Stimulated activated effector memory CD8-positive, alpha-beta T cell treated with anti-CD3 and anti-CD28 coated beads, Interleukin-12 subunit alpha, Interleukin-12 subunit beta, amount 100 ng/mL, for 72 hours (primary cell): ENCODE results near the gene CAB39.

Experiments
- ATAC-seq: fragments of 150-1000 bp; cut with Tn5 transposase; 2 replicates; pipeline ENCODE4 v1.10.0; 2021
- DNase-seq, 2 donors: peaks; one replicate each; pipeline ENCODE4 v3.0.0; 2021 to 2022; ENCODE audit warnings: low spot score in 2 of 2
- H3K27ac Mint-ChIP-seq: one replicate; pipeline ENCODE4 v1.8.0; 2022; ENCODE audit warnings: mild to moderate bottlenecking, mixed read lengths
- H3K36me3 Mint-ChIP-seq: one replicate; pipeline ENCODE4 v1.8.0; 2022; ENCODE audit warnings: mild to moderate bottlenecking, mixed read lengths
- H3K4me1 Mint-ChIP-seq: one replicate; pipeline ENCODE4 v1.8.0; 2022; ENCODE audit warnings: mixed read lengths
- H3K4me3 Mint-ChIP-seq: one replicate; pipeline ENCODE4 v1.8.0; 2022; ENCODE audit warnings: mild to moderate bottlenecking, mixed read lengths
- H3K9me3 Mint-ChIP-seq: one replicate; pipeline ENCODE4 v1.8.0; 2022; ENCODE audit warnings: mixed read lengths

The CAB39 gene

GRCh38 chr2:230742781-230743180 lies 30.1 kb downstream of the CAB39 start:
- DNase-seq = no peak
- Mint-ChIP-seq H3K4me1 (peaks cover 51% of the 10 kb centered on the region), H3K27ac (no peak overlapping the region), H3K36me3 (peaks cover 82% of the 10 kb centered on the region), H3K4me3 (no peak overlapping the region), H3K9me3 (no peaks in the 10 kb centered on the region)
- ATAC-seq = no peak

DNA sequence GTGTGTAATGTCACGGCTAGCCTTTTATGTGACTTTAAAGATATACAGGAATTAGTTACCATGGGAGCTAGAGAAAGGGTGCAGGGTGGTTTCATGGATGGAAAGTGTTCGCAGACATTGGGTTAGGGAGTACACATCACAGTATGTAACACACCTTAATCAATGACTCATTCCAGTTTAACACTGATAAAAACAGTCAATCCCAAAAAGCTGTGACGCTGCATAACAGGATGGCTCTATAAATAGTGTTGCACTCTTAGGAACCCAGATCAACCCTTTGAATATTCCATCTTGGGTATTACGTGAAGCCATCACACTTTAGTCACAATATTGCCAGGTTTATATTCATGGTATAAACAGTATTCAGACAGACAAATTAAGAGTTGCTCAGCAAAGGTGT lies 33.6 kb downstream of the CAB39 start:
- DNase-seq (no peak), ATAC-seq (no peak)
- peaks cover 48% of the 10 kb centered on the region for H3K4me1 Mint-ChIP-seq
- H3K9me3 Mint-ChIP-seq = no peaks in the 10 kb centered on the region
- H3K27ac Mint-ChIP-seq = no peak overlapping the region
- no peak overlapping the region for H3K4me3 Mint-ChIP-seq
- H3K36me3 Mint-ChIP-seq = peaks cover 64% of the 10 kb centered on the region

DNA sequence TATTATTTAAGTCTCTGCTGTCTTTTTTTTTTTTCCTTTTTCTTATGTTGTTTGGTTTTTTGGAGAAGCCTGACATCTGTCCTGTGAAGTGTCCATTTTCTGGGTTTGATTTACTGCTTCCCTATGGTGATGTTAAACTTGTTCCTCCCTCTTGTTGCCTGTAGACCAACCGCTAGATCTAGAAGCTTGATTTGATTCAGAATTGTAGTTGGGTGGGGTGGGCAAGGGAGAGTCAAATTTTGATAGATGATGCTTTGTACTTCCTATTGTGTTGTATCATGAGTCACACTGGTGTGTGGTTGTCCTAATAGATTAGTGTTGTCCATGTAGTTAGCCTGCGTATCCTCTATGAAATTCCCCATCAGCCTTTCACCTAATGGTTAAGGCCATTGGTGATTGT lies 35.4 kb downstream of the CAB39 start:
- H3K27ac Mint-ChIP-seq = no peak overlapping the region

DNA sequence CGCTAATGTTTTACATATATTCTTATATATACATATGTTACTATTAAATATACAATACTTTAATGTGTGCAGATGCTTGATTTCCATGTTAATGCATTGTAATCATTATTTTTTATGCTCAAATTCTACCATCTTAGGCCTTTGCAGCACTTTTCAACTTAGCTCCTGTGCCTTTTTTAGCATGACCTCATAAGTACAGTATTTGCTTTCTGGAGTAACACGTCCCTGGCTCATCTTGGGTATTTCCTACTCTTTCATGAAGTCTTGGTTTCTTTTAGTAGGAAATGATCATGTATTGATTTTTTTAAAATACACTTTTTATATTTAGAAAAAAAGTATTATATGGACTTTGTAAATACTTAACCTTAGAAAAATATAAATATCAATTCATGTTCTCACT lies 36.5 kb downstream of the CAB39 start:
- no peak overlapping the region for H3K27ac Mint-ChIP-seq
- H3K9me3 Mint-ChIP-seq = no peaks in the 10 kb centered on the region
- no peak overlapping the region for H3K4me3 Mint-ChIP-seq
- peaks cover 53% of the 10 kb centered on the region for H3K4me1 Mint-ChIP-seq
- H3K36me3 Mint-ChIP-seq = peaks cover 57% of the 10 kb centered on the region
- DNase-seq (no peak), ATAC-seq (no peak)

More for the DNA sequence above, 35.4 kb downstream of the CAB39 start:
- H3K4me3 Mint-ChIP-seq = no peak overlapping the region
- DNase-seq = no peak
- peak; percentile 31 for ATAC-seq
- peaks cover 60% of the 10 kb centered on the region for H3K36me3 Mint-ChIP-seq
- peaks cover 52% of the 10 kb centered on the region for H3K4me1 Mint-ChIP-seq
- H3K9me3 Mint-ChIP-seq = no peaks in the 10 kb centered on the region

DNA sequence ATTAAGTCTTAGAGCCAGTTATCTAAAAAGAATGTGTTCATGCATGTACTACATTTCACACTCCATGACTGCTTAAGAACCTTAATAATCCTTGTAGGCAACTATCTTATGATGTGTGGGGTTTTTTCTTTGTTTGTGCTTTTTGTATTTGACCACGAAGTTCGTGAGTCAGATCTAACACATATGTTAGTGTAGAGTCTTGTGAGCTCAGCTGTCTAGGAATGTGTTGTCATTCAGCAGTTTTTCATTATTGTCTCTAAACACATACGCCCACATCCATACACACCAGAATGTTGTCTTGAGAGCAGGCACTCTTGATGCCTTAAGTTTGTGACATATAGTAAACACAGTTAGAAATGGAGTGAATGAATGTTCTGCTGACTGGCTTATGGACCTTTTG lies 38.4 kb downstream of the CAB39 start:
- Mint-ChIP-seq H3K4me3 (no peak overlapping the region), H3K36me3 (peaks cover 49% of the 10 kb centered on the region), H3K4me1 (peaks cover 72% of the 10 kb centered on the region), H3K9me3 (no peaks in the 10 kb centered on the region), H3K27ac (peak overlapping the region; percentile 84)
- ATAC-seq (peak; percentile 97), DNase-seq (no peak)

- no peak for DNase-seq
- Mint-ChIP-seq H3K9me3 (no peaks in the 10 kb centered on the region), H3K4me3 (no peak overlapping the region), H3K4me1 (peaks cover 78% of the 10 kb centered on the region), H3K36me3 (peaks cover 58% of the 10 kb centered on the region), H3K27ac (peak overlapping the region; percentile 29)
- ATAC-seq = no peak
Observed at GRCh38 chr2:230754200-230754599, 41.6 kb downstream of the CAB39 start.

GRCh38 chr2:230757476-230757875 lies 44.8 kb downstream of the CAB39 start:
- H3K4me1 Mint-ChIP-seq = peaks cover 68% of the 10 kb centered on the region
- ATAC-seq (peak; percentile 69), DNase-seq (no peak)
- H3K9me3 Mint-ChIP-seq = no peaks in the 10 kb centered on the region
- peaks cover 73% of the 10 kb centered on the region for H3K36me3 Mint-ChIP-seq
- no peak overlapping the region for H3K4me3 Mint-ChIP-seq
- H3K27ac Mint-ChIP-seq = no peak overlapping the region

- Mint-ChIP-seq H3K9me3 (no peaks in the 10 kb centered on the region), H3K4me3 (peak overlapping the region; percentile 9), H3K36me3 (peaks cover 75% of the 10 kb centered on the region), H3K4me1 (peaks cover 62% of the 10 kb centered on the region), H3K27ac (peak overlapping the region; percentile 74)
- DNase-seq (no peak), ATAC-seq (peak; percentile 56)
Observed at GRCh38 chr2:230758566-230759480, 46.2 kb downstream of the CAB39 start.

GRCh38 chr2:230759481-230760167 lies 47.0 kb downstream of the CAB39 start:
- peak; percentile 56 for ATAC-seq

GRCh38 chr2:230761704-230762103 lies 49.1 kb downstream of the CAB39 start:
- H3K9me3 Mint-ChIP-seq = no peaks in the 10 kb centered on the region
- H3K36me3 Mint-ChIP-seq = peaks cover 93% of the 10 kb centered on the region
- peaks cover 57% of the 10 kb centered on the region for H3K4me1 Mint-ChIP-seq
- no peak for DNase-seq
- ATAC-seq = no peak
- H3K4me3 Mint-ChIP-seq = no peak overlapping the region
- H3K27ac Mint-ChIP-seq = no peak overlapping the region

More at GRCh38 chr2:230759481-230760167, 47.0 kb downstream of the CAB39 start:
- Mint-ChIP-seq H3K27ac (peak overlapping the region; percentile 74), H3K4me3 (no peak overlapping the region), H3K36me3 (peaks cover 81% of the 10 kb centered on the region), H3K4me1 (peaks cover 56% of the 10 kb centered on the region), H3K9me3 (no peaks in the 10 kb centered on the region)
- DNase-seq = no peak

DNA sequence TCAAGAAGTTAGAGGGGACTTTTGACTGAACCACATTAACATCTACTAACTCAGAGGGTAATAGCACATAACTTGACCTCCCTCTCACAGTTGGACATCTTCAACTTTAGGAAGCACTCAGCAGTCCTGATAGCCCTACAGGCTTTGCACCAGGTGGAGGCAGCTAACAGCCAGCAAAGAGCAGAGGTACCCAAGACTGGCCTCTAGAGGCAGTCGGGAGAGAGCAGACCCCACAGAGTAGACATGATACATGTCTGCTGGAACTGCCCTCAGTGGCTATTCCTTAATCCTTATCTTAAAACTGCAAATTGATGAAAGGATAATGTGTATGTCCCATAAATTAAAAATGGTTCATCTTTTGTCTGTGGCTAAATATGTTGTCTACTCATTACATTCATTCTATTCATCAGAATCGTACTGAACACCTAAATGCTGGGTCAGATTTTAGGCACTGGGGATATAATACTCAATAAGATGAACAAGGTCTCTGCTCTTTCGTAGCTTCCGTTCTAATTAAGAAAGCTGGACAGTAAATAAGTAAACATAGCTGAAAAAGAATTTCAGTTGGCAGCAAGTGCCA lies 49.8 kb downstream of the CAB39 start:
- DNase-seq = no peak
- H3K4me3 Mint-ChIP-seq = no peak overlapping the region
- ATAC-seq = peak; percentile 79
- H3K4me1 Mint-ChIP-seq = peaks cover 55% of the 10 kb centered on the region
- peaks cover 93% of the 10 kb centered on the region for H3K36me3 Mint-ChIP-seq
- no peak overlapping the region for H3K27ac Mint-ChIP-seq
- no peaks in the 10 kb centered on the region for H3K9me3 Mint-ChIP-seq

- Mint-ChIP-seq H3K36me3 (peaks cover 100% of the 10 kb centered on the region), H3K27ac (no peak overlapping the region), H3K4me3 (no peak overlapping the region), H3K9me3 (no peaks in the 10 kb centered on the region), H3K4me1 (peaks cover 55% of the 10 kb centered on the region)
- DNase-seq = no peak
- no peak for ATAC-seq
Observed at GRCh38 chr2:230764346-230764745, 51.7 kb downstream of the CAB39 start.

GRCh38 chr2:230765611-230766300 lies 53.1 kb downstream of the CAB39 start:
- peaks cover 96% of the 10 kb centered on the region for H3K36me3 Mint-ChIP-seq
- no peak overlapping the region for H3K4me3 Mint-ChIP-seq
- peaks cover 52% of the 10 kb centered on the region for H3K4me1 Mint-ChIP-seq
- ATAC-seq = no peak
- DNase-seq = no peak
- no peak overlapping the region for H3K27ac Mint-ChIP-seq
- H3K9me3 Mint-ChIP-seq = no peaks in the 10 kb centered on the region

GRCh38 chr2:230767862-230768388 lies 55.3 kb downstream of the CAB39 start:
- DNase-seq (no peak), ATAC-seq (peak; percentile 68)
- no peak overlapping the region for H3K4me3 Mint-ChIP-seq
- H3K4me1 Mint-ChIP-seq = peaks cover 72% of the 10 kb centered on the region
- peaks cover 96% of the 10 kb centered on the region for H3K36me3 Mint-ChIP-seq
- no peaks in the 10 kb centered on the region for H3K9me3 Mint-ChIP-seq
- peak overlapping the region; percentile 72 for H3K27ac Mint-ChIP-seq

DNA sequence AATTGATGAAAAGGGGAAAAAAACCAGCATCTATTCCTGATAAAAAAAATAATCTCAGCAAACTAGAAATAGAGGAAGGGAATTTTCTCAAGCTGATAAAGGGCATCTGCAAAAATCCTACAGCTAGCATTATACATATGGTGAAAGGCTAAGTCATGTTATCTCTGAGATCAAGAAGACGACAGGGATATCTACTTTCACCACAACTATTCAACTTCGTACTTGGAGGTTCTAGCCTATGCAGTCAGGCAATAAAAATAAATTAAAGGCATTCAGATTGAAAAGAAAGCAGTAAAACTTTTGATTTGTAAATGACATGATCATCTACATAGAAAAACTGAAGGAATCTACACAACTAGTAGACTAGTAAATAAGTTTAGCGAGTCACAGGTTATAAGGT lies 58.2 kb downstream of the CAB39 start:
- Mint-ChIP-seq H3K4me1 (peaks cover 80% of the 10 kb centered on the region), H3K9me3 (no peaks in the 10 kb centered on the region), H3K27ac (peak overlapping the region; percentile 64), H3K4me3 (no peak overlapping the region), H3K36me3 (peaks cover 89% of the 10 kb centered on the region)
- DNase-seq = no peak
- ATAC-seq = no peak
